Ishikawa (cell line): Measurements from ENCODE around the gene PLXNB2.

ENCODE experiments used
- CEBPB ChIP-seq: IDR thresholded peaks from 2 replicates; pipeline ENCODE4 v1.6.1; 2012
- CREB1 ChIP-seq: IDR thresholded peaks from 2 replicates; pipeline ENCODE4 v1.6.1; 2012; ENCODE audit warnings: low read depth
- EGR1 ChIP-seq: IDR thresholded peaks from 2 replicates; pipeline ENCODE4 v1.6.1; 2012
- FOXM1 ChIP-seq: IDR thresholded peaks from 2 replicates; pipeline ENCODE4 v1.6.1; 2012; ENCODE audit warnings: low read depth, borderline replicate concordance
- NFIC ChIP-seq: IDR thresholded peaks from 2 replicates; pipeline ENCODE4 v1.6.1; 2012
- RAD21 ChIP-seq: IDR thresholded peaks from 2 replicates; pipeline ENCODE4 v1.6.1; 2012; ENCODE audit warnings: low read depth
- REST ChIP-seq: IDR thresholded peaks from 2 replicates; pipeline ENCODE4 v1.6.1; 2012; ENCODE audit warnings: low read depth, mild to moderate bottlenecking
- TAF1 ChIP-seq: IDR thresholded peaks from 2 replicates; pipeline ENCODE4 v1.6.1; 2012; ENCODE audit warnings: low read depth, mild to moderate bottlenecking
- TCF12 ChIP-seq: IDR thresholded peaks from 2 replicates; pipeline ENCODE4 v1.6.1; 2012; ENCODE audit warnings: low read depth
- TEAD4 ChIP-seq: IDR thresholded peaks from 2 replicates; pipeline ENCODE4 v1.6.1; 2012
- YY1 ChIP-seq: IDR thresholded peaks from 2 replicates; pipeline ENCODE4 v1.6.1; 2012; ENCODE audit warnings: low read depth
- ZBTB7A ChIP-seq: IDR thresholded peaks from 2 replicates; pipeline ENCODE4 v1.6.1; 2012; ENCODE audit warnings: low read depth
- TF ChIP-seq, protein P1 (sequence below): IDR thresholded peaks from 2 replicates; pipeline ENCODE4 v1.6.1; 2012
- TF ChIP-seq, protein P2 (sequence below): IDR thresholded peaks from 2 replicates; pipeline ENCODE4 v1.6.1; 2012

PLXNB2 gene

DNA sequence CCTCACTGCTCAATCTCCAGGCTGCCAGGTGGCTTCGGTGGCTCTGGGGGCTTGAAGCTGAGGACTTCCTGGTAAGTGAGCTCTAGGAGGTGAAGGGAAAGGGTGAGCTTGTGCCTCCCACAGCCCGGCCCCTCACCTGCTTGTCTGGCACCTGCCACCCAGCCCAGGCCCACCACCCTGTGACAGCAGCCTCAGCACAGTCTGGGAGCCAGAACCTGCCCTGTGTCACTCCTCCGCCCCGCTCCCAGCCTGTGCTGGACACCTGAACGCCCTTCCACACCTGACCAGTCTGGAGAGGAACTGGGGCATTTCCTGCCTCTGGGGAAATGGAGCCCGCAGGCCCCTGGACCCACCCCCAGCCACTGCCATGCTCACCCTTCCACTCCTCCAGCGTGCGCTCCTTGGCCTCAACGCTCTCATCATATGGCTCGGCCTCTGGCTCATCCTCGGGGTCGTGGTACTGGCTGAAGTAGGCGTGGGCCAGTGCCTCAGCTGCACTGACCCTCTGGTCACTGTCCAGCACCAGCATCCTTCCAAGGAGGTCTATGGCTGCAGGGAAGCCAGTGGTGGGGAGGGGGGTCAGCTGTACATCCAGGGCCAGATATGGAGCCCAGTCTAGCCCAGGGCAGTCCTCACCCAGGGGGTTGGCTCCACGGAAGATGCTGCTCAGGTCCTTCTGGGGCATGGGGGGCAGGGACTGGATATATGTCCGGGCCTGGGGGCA, 42.3 kb downstream of the PLXNB2 start:
- TF ChIP-seq TAF1: no peak
- no peak for TF ChIP-seq CREB1
- TF ChIP-seq, protein P1, sequence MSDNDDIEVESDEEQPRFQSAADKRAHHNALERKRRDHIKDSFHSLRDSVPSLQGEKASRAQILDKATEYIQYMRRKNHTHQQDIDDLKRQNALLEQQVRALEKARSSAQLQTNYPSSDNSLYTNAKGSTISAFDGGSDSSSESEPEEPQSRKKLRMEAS: no peak
- peak; percentile 36; the same call in 1 of the 2 replicates for TF ChIP-seq REST
- TF ChIP-seq, protein P2, sequence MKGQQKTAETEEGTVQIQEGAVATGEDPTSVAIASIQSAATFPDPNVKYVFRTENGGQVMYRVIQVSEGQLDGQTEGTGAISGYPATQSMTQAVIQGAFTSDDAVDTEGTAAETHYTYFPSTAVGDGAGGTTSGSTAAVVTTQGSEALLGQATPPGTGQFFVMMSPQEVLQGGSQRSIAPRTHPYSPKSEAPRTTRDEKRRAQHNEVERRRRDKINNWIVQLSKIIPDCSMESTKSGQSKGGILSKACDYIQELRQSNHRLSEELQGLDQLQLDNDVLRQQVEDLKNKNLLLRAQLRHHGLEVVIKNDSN: no peak

- no peak for TF ChIP-seq TCF12
- TF ChIP-seq, protein P2: no peak
- TF ChIP-seq REST: no peak
- no peak for TF ChIP-seq FOXM1
- TF ChIP-seq NFIC: no peak
- TF ChIP-seq CREB1: no peak
- no peak for TF ChIP-seq RAD21
- no peak for TF ChIP-seq ZBTB7A
- TF ChIP-seq TAF1: no peak
- no peak for TF ChIP-seq YY1
- TF ChIP-seq CEBPB: no peak
- no peak for TF ChIP-seq EGR1
Observed at GRCh38 chr22:50264104-50264745, 43.2 kb downstream of the PLXNB2 start.

- TF ChIP-seq TEAD4: no peak
- TF ChIP-seq NFIC: peak; percentile 75
Observed at GRCh38 chr22:50262973-50263617, 44.4 kb downstream of the PLXNB2 start.

DNA sequence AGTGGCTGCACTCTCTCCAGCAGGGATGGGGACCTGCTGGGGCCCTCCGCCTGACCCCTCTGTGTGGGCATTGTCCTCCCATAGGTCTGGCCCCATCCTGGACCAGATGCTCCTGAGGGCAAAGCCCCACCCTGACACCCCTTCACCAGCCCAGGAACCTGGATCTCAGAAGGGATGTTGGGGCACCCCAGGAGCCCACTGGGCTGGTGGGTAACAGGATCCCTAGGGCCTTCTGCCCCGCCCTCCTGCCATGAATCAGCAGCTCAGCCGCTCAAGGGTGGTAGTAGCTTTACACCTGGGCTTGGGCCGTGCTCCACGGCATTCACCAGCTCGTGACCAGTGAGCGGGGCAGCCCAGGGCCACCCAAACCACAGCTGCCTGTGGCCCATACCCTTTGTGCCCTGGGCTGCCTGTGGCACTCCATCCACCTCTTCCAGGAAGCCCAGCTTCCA, 45.0 kb downstream of the PLXNB2 start:
- TF ChIP-seq NFIC: no peak
- TF ChIP-seq TCF12: 0 out of 2 replicates have a peak, but pooled peaks have one; percentile 48
- TF ChIP-seq, protein P2: peak; percentile 24; the same call in 1 of the 2 replicates
- TF ChIP-seq ZBTB7A: peak; percentile 69

GRCh38 chr22:50261615-50262459, 45.6 kb downstream of the PLXNB2 start, which contains the start of gene MAPK12:
TSS of gene MAPK12 (minus strand) at chr22:50261683. CDS start at chr22:50261509, 174 bp downstream.
- TF ChIP-seq, protein P1: no peak
- TF ChIP-seq, protein P2: peak; percentile 89
